Stimulated activated naive CD8-positive, alpha-beta T cell treated with anti-CD3 and anti-CD28 coated beads, Interleukin-15, Interleukin-2, amounts not matched to agents 100 ng/mL and 50 ng/mL, for 24 hours (primary cell): Measurements from ENCODE around the gene KRABD2.

Experiments
- H3K27ac Mint-ChIP-seq: one replicate; pipeline ENCODE4 v1.8.0; 2021; ENCODE audit warnings: mild to moderate bottlenecking, mixed read lengths
- H3K27me3 Mint-ChIP-seq: one replicate; pipeline ENCODE4 v1.8.0; 2021; ENCODE audit warnings: mixed read lengths
- H3K36me3 Mint-ChIP-seq: one replicate; pipeline ENCODE4 v1.8.0; 2021; ENCODE audit warnings: low read depth, mixed read lengths
- H3K4me1 Mint-ChIP-seq: one replicate; pipeline ENCODE4 v1.8.0; 2021; ENCODE audit warnings: low read depth, mixed read lengths
- H3K4me3 Mint-ChIP-seq: one replicate; pipeline ENCODE4 v1.8.0; 2021; ENCODE audit warnings: mild to moderate bottlenecking, mixed read lengths
- H3K9me3 Mint-ChIP-seq: one replicate; pipeline ENCODE4 v1.8.0; 2021; ENCODE audit warnings: mixed read lengths

The KRABD2 gene

DNA sequence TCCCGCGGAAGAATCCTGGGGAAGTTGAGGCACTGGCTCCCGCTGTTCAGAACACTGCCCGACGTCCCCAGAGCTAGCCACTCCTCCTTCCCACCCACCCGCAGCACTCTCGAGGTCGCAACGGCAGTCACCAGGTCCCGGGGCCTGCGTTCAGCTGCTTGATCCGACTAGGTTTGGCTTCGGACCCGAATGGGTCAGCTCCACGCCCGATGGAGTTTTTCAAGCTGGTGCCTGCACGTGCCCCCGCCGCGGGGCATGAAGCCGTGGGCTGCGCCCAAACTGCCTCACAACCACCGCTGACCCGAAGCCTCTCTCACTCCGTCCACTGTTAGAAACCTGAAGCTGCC lies 49.2 kb downstream of the KRABD2 start:
- H3K4me1 Mint-ChIP-seq = peaks cover 19% of the 10 kb centered on the region
- H3K36me3 Mint-ChIP-seq = no peaks in the 10 kb centered on the region
- H3K27ac Mint-ChIP-seq = no peak overlapping the region
- peaks cover 39% of the 10 kb centered on the region for H3K27me3 Mint-ChIP-seq
- H3K9me3 Mint-ChIP-seq = no peaks in the 10 kb centered on the region
- peak overlapping the region; percentile 71 for H3K4me3 Mint-ChIP-seq
